ENCODE data around the gene VPS13A.

GRCh38 chr9:77325058-77325457 is 147.7 kb downstream of the VPS13A start:
- TF ChIP-seq CTCF (IDR thresholded peaks at IDR 0.05) = no peak
- TF ChIP-seq EZH2phosphoT487 (IDR thresholded peaks at IDR 0.05) = no peak
- TF ChIP-seq EZH2 (IDR thresholded peaks at IDR 0.05) = no peak

All from neural progenitor cell (in vitro differentiated cells).